ENCODE data around the gene CSNK1G1.

The CSNK1G1 gene

GRCh38 chr15:64185146-64185911 lies 170.6 kb downstream of the CSNK1G1 start:
- no peaks in the 10 kb centered on the region for H3K27me3 Mint-ChIP-seq (ENCODE audit: low read depth, poor library complexity)

GRCh38 chr15:64182859-64183370 lies 173.1 kb downstream of the CSNK1G1 start:
- H3K36me3 Mint-ChIP-seq (ENCODE audit: low read depth), result peaks cover 22% of the 10 kb centered on the region
- H3K9me3 Mint-ChIP-seq, result no peaks in the 10 kb centered on the region
- DNase-seq, result no peak
- H3K4me1 Mint-ChIP-seq, result peaks cover 28% of the 10 kb centered on the region
- TF ChIP-seq, protein P1, sequence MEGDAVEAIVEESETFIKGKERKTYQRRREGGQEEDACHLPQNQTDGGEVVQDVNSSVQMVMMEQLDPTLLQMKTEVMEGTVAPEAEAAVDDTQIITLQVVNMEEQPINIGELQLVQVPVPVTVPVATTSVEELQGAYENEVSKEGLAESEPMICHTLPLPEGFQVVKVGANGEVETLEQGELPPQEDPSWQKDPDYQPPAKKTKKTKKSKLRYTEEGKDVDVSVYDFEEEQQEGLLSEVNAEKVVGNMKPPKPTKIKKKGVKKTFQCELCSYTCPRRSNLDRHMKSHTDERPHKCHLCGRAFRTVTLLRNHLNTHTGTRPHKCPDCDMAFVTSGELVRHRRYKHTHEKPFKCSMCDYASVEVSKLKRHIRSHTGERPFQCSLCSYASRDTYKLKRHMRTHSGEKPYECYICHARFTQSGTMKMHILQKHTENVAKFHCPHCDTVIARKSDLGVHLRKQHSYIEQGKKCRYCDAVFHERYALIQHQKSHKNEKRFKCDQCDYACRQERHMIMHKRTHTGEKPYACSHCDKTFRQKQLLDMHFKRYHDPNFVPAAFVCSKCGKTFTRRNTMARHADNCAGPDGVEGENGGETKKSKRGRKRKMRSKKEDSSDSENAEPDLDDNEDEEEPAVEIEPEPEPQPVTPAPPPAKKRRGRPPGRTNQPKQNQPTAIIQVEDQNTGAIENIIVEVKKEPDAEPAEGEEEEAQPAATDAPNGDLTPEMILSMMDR (IDR thresholded peaks at IDR 0.05), result no peak
- no peak overlapping the region for H3K27ac Mint-ChIP-seq
- no peak overlapping the region for H3K4me3 Mint-ChIP-seq
- H3K27me3 Mint-ChIP-seq (ENCODE audit: low read depth, poor library complexity), result no peaks in the 10 kb centered on the region

More at GRCh38 chr15:64185146-64185911, 170.6 kb downstream of the CSNK1G1 start:
- Mint-ChIP-seq H3K36me3 (ENCODE audit: low read depth) (peaks cover 34% of the 10 kb centered on the region), H3K4me3 (no peak overlapping the region), H3K27ac (no peak overlapping the region), H3K4me1 (peaks cover 14% of the 10 kb centered on the region), H3K9me3 (no peaks in the 10 kb centered on the region)
- DNase-seq, result no peak
- TF ChIP-seq, protein P1 (IDR thresholded peaks at IDR 0.05), result no peak

DNA sequence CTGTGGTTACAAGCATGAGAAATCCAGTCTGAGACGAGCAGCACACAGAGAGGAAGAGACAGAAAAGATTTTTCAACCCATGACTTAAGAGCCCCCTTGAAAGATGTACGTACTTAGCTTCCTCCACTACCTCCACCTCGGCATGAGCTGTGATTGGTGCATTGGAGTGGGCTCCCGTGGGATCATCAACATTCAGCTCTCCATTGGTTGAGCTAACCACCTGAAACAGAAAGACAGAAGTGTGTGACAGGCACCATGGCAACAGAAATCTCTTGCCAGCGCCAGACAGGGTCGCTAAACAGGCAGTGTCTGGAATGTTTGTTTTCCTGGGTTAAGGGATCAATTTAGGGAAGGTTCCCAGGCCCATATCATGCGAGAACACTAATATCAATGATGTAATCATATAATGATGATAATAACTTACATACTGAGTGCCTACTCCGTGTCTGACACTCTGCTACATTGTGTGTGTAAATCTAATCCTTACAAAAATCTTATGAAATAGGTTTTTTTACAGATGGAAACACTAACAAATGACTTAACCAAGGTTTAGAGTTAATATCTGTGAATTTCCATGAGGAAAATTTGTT lies 175.6 kb downstream of the CSNK1G1 start:
- TF ChIP-seq, protein P1 (IDR thresholded peaks at IDR 0.05), result no peak
- peaks cover 27% of the 10 kb centered on the region for H3K36me3 Mint-ChIP-seq (ENCODE audit: low read depth)
- H3K4me1 Mint-ChIP-seq, result peaks cover 49% of the 10 kb centered on the region

GRCh38 chr15:64166102-64166890 lies 189.7 kb downstream of the CSNK1G1 start:
- no peaks in the 10 kb centered on the region for H3K9me3 Mint-ChIP-seq
- DNase-seq, result no peak
- TF ChIP-seq, protein P1 (IDR thresholded peaks at IDR 0.05), result no peak
- peaks cover 9% of the 10 kb centered on the region for H3K36me3 Mint-ChIP-seq (ENCODE audit: low read depth)
- no peaks in the 10 kb centered on the region for H3K27me3 Mint-ChIP-seq (ENCODE audit: low read depth, poor library complexity)
- H3K27ac Mint-ChIP-seq, result no peak overlapping the region
- H3K4me3 Mint-ChIP-seq, result no peak overlapping the region
- peaks cover 25% of the 10 kb centered on the region for H3K4me1 Mint-ChIP-seq

More for the DNA sequence above, 175.6 kb downstream of the CSNK1G1 start:
- no peaks in the 10 kb centered on the region for H3K9me3 Mint-ChIP-seq
- H3K27ac Mint-ChIP-seq, result peak overlapping the region; percentile 95
- H3K27me3 Mint-ChIP-seq (ENCODE audit: low read depth, poor library complexity), result no peaks in the 10 kb centered on the region
- peak; percentile 37 for DNase-seq
- H3K4me3 Mint-ChIP-seq, result no peak overlapping the region

GRCh38 chr15:64164436-64164835 lies 191.5 kb downstream of the CSNK1G1 start:
- TF ChIP-seq, protein P1 (IDR thresholded peaks at IDR 0.05), result no peak
- H3K9me3 Mint-ChIP-seq, result no peaks in the 10 kb centered on the region
- H3K27ac Mint-ChIP-seq, result no peak overlapping the region
- peaks cover 8% of the 10 kb centered on the region for H3K36me3 Mint-ChIP-seq (ENCODE audit: low read depth)
- H3K4me1 Mint-ChIP-seq, result peaks cover 34% of the 10 kb centered on the region
- no peak for DNase-seq
- H3K27me3 Mint-ChIP-seq (ENCODE audit: low read depth, poor library complexity), result no peaks in the 10 kb centered on the region
- H3K4me3 Mint-ChIP-seq, result peak overlapping the region; percentile 59

All from nephron progenitor cell (in vitro differentiated cells).